Measurements from ENCODE around the gene KCTD8. TPM values are rescaled to one million over a fixed set of nuclear protein-coding genes. Genes with fewer than 3 reads are reported as not detected.

KCTD8 gene
- polyA plus RNA-seq, 3 donors = 2.2 to 5.4 (median 3.3) TPM

Other genes starting within 250 kb of the KCTD8 start
- under 1 TPM; 0.22 to 0.53 (median 0.50) TPM for gene YIPF7, start 202.8 kb upstream of the KCTD8 start, polyA plus RNA-seq (ENCODE audit: insufficient read length in 3 of 3)
- gene GUF1, start 229.6 kb upstream of the KCTD8 start, polyA plus RNA-seq (ENCODE audit: insufficient read length in 3 of 3) = 10 to 100 TPM; 24.7 to 33.1 (median 32.2) TPM

Measured in renal cortex interstitium (tissue), 3 donors.